Measurements from ENCODE around the gene RAB37.

DNA sequence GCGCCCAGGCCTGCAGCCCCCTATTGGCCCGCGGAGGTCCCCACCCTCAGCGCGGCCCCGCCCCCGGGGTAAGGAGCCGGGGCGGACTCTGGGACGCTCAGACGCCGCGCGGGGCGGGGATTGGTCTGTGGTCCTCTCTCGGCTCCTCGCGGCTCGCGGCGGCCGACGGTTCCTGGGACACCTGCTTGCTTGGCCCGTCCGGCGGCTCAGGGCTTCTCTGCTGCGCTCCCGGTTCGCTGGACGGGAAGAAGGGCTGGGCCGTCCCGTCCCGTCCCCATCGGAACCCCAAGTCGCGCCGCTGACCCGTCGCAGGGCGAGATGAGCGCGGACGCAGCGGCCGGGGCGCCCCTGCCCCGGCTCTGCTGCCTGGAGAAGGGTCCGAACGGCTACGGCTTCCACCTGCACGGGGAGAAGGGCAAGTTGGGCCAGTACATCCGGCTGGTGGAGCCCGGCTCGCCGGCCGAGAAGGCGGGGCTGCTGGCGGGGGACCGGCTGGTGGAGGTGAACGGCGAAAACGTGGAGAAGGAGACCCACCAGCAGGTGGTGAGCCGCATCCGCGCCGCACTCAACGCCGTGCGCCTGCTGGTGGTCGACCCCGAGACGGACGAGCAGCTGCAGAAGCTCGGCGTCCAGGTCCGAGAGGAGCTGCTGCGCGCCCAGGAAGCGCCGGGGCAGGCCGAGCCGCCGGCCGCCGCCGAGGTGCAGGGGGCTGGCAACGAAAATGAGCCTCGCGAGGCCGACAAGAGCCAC is 11.6 kb downstream of the RAB37 start, which contains the start of gene NHERF1:
- TF ChIP-seq POLR2A (IDR thresholded peaks at IDR 0.05) (peak in 2 of 4 donors; percentile 38 to 95), EP300 (IDR thresholded peaks at IDR 0.05) (no peak), POLR2AphosphoS5 (IDR thresholded peaks at IDR 0.05) (peak; percentile 82 to 99 (median 98))
- TF ChIP-seq, protein P1, sequence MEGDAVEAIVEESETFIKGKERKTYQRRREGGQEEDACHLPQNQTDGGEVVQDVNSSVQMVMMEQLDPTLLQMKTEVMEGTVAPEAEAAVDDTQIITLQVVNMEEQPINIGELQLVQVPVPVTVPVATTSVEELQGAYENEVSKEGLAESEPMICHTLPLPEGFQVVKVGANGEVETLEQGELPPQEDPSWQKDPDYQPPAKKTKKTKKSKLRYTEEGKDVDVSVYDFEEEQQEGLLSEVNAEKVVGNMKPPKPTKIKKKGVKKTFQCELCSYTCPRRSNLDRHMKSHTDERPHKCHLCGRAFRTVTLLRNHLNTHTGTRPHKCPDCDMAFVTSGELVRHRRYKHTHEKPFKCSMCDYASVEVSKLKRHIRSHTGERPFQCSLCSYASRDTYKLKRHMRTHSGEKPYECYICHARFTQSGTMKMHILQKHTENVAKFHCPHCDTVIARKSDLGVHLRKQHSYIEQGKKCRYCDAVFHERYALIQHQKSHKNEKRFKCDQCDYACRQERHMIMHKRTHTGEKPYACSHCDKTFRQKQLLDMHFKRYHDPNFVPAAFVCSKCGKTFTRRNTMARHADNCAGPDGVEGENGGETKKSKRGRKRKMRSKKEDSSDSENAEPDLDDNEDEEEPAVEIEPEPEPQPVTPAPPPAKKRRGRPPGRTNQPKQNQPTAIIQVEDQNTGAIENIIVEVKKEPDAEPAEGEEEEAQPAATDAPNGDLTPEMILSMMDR (IDR thresholded peaks at IDR 0.05): peak in 2 of 7 experiments; percentile 5 to 23
